IPS DF 19.7 (cell line): Measurements from ENCODE around the gene PBLD.

Experiments used
- DNase-seq: peaks from one replicate; pipeline ENCODE4 v3.0.0-alpha.2; 2013; ENCODE audit warnings: low read depth, low spot score

PBLD gene

DNA sequence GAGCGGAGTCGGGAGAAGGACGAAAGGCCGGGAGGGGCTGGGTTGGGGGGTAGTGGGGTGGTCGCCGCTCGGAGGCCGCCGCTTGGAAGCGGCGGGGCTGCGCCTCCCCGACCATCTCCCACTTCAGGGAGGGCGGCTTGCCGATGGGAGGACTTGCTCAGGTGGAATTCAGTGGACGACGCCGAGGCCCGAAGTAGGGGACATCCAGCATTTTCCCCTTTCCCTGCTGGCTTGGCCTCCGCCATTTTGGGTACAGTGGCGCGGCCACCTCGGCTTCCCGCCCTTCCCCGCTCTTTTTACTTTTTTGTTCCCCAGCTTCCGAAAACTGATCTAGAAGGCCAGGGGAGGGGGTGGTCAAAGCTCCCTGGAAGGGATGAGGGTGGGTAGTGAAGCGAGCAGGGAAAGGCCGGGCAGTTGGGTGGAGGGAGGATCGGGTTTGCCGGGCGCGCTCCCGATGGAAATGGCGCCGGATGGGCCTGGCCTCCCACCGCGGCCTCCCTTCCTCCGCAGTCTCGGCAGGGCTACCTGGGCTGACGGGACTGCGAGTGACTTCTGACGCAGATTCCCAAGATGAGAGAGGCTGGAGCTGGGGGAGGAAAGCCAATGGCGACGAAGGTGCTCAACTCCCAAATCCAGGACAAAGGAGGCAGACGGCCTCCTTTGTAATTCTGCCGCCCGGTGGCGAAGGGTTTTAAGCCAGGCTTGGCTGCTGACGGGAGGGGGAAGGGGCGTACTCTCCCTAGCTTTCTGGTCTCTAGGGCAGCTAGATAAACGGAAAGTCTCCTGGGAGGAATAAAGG, at the start of gene PBLD:
Gene PBLD (minus strand): TSS at position 670 of the 799 bp plus-strand sequence. CDS start 26,084 bp downstream, outside the sequence.
- DNase-seq, result peak; percentile 65

DNA sequence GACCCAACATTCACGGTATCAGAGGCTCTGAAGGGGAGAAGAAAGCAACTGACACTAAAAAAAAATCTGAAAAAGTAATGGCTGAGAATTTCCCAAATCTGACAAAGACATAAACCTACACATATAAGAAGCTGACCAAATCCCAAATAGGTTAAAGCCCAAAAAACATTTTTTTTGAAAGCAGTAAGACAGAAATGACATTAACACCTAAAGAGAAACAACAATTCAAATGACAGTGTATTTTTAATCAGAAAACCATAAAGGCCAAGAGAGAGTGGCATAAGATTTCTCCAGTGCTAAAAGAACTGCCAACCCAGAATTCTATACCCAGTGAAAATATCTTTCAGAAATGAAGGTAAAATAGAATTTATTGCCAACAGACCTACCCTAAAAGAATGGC, 38.9 kb upstream of the PBLD start:
- DNase-seq, result no peak

DNA sequence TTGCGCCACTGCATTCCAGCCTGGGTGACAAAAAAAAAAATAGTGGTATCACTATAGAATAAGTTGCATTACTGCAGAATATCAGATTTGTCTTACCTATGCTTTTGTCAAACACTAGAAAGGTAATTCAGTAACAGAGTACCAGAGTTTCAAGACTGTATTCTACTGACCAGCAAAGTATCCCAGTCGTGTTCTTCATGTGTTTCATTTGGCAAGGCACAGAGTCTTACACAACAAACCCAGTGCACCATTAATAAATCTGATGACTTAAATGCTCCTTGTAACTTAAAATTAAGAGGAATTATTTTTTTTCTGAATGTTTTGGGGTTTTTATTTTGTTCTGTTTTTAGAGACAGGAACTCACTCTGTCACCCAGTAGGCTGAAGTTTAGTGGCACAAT, 34.4 kb upstream of the PBLD start:
- no peak for DNase-seq

DNA sequence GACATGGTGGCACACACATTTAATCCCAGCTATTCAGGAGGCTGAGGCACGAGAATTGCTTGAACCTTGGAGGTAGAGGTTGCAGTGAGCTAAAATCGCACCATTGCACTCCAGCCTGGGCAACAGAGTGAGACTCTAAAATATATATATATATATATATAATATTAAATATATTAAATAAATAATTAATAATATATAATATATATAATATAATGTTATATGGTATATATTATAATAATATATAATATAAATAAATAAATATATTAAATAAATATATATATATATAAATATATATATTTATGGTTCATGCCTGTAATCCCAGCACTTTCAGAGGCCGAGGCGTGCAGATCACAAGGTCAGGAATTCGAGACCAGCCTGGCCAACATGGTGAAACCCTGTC, 33.9 kb upstream of the PBLD start:
- DNase-seq, result no peak

DNA sequence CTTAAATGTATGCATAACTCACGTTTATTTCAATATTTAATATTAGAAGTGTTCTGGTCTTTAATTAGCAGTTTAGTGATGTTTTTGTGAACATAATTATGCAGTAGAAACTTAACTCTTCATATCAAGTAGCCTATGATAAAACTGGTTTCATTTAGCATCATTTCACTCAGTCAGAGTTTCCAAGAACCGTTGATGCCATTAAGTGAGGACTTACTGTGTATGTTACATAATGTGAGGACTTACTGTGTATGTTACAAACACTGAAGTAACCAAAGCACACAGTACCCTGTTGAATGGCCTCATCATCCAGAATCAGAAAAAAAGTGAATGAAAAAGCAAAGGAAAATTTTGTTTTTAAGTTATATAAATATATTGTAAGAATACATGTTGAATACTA, 32.9 kb upstream of the PBLD start:
- DNase-seq, result no peak

DNA sequence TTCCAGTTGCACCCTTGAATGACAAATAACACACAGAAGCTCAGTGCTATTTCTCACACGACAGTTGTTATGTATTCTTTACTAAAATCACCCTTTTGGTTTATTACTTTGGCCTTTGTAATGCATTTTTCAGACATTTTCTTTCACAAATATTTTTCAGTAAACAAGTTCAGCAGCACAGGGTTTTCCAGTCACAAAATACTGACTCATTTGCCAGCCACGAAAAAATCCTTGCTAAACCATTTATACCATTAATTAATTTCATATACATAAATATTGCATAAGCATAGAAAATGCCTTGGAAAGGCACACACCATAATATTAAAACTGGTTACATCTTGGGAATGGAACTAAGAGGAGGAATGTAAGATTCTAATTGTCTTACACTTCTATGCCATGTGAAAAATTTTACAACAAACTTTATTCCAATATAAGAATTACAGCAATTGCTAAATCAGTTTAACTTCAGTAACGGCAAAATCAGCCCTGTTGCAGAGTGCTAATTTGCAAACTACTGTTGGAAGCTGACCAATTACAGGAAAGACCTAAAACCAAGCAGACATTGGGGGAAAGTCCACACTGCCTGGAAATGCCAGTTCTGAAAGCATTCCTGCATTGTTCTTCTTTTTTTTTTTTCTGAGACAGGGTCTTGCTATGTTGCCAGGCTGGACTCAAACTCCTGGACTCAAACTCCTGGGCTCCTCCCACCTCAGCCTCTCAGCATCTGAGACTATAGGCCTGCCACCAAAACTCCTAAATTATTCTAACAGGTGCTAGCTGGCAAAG, 31.6 kb upstream of the PBLD start:
- DNase-seq, result no peak

DNA sequence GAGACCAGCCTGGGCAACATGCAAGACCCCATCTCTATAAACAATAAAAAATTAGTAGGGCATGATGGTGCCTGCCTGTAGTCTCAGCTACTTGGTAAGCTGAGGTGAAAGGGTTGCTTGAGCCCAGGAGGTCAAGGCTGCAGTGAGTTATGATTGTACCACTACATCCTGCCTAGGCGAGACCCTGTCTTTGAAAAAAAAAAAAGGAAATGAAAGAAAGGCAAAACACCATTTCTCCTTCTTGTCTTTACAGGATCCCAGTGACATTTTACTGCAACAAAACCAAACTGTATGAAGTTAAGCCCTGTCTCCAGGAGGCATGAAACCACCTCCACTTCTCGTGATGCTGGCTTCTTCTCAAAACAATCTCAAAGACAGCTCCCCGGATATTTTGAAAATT, 29.9 kb upstream of the PBLD start:
- DNase-seq, result no peak

DNA sequence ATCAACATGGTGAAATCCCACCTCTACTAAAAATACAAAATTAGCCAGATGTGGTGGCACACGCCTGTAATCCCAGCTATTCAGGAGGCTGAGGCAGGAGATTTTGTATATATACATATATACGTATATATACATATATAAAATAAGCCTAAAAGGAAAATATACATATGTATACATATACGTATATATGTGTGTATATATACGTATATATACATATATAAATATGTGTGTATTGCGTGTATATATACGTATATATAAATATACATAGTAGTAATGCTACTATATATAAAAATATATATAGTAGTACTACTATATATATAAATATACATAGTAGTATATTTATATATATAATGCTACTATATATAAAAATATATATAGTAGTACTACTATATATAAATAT, 26.5 kb upstream of the PBLD start:
- no peak for DNase-seq

DNA sequence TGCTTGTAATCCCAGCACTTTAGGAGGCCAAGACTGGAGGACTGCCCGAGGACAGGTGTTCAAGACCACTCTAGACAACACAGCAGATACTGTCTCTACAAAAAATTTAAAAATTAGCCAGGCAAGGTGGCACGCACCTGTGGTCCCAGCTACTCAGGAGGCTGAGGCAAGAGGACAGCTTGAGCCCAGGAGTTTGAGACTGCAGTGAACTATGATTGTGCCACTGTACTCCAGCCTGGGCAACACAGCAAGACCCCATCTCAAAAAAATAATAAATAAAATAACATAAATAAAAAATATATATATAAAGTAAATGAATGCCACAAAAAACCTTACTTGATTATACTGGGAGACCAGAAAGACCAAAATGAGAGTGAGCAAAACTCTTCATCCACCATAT, 20.8 kb upstream of the PBLD start:
- DNase-seq, result no peak

DNA sequence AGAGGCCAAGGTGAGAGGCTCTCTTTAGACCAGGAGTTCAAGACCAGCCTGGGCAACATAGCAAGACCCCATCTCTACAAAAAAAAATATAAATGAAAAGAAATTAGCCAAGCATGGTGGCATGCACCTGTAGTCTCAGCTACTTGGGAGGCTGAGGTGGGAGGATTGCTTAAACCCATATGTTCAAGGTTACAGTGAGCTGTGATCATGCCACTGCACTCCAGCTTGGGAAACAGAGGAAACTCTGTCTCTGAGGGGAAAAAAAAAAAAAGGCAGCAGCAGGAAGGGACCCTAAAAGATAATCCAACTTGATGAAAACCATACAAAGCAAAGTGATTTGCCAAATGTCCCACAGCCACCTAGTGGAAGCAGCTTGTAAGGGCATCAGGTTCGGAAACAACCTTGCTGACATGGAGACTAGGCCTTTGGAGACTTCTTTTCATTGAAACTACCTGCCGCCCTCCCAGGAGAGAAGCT, 15.6 kb upstream of the PBLD start:
- peak; percentile 35 for DNase-seq

DNA sequence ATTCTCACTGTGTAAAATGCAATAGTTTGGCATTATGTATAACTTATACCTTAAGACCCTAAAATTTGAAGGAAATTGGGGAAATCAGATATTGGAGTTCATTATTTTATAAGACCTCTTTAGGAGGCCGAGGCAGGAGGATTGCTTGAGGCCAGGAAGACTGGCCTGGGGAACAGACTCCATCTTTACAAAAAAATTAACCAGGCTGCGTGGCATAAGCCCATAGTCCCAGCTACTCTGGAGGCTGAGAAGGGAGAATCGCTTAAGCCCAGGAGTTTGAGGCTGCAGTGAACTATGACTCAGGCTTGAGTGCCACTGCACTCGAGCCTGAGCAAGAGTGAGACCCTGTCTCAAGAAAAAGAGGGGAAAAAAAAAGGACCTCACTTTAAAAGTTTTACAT, 14.0 kb upstream of the PBLD start:
- DNase-seq, result no peak

DNA sequence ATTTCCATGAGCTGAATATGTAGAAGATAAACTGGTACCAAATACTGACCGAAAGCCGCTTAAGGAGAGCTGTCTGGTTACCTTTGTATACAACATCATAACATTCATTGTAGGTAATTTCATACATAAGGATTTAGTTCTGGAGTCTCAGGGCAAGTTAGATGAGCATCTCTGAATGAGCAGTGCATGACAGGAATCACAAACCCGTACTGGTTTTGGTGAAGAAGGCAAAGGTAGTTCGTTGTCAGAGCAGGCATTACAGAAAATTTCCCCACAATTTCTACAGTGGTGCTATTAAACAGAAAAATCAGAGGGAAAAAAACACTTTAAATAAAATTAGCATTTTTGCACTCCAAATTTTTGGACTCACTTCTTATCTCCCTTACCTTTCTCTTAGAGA, 12.9 kb upstream of the PBLD start:
- DNase-seq, result no peak

DNA sequence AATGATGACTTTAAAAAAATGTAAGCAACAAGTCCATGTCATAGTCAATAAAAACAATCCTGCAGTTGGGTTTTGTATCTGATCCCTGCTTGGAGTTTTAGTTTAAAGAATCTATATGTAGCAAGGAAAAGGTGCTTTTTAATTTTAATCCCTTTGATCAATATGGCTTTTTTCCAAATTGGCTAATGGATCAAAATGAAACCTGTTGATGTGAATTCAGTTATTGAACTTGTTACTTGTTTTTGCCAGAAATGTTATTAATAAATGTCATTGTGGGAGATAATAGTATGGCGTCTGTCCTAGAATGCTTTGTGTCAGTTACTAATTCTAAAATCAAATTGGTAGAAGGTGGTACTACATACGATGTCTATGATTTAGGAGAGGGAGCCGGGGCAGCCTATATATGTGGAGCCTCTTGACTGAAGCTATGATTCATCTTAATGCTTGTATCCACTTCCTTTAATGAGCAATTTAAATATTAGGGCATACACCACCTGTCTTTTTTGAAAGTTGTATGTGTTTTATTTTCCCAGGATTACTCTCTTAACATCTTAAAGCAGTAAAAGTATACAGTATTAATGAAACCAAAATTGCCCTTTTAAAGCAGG, 10.3 kb upstream of the PBLD start:
- DNase-seq, result no peak

DNA sequence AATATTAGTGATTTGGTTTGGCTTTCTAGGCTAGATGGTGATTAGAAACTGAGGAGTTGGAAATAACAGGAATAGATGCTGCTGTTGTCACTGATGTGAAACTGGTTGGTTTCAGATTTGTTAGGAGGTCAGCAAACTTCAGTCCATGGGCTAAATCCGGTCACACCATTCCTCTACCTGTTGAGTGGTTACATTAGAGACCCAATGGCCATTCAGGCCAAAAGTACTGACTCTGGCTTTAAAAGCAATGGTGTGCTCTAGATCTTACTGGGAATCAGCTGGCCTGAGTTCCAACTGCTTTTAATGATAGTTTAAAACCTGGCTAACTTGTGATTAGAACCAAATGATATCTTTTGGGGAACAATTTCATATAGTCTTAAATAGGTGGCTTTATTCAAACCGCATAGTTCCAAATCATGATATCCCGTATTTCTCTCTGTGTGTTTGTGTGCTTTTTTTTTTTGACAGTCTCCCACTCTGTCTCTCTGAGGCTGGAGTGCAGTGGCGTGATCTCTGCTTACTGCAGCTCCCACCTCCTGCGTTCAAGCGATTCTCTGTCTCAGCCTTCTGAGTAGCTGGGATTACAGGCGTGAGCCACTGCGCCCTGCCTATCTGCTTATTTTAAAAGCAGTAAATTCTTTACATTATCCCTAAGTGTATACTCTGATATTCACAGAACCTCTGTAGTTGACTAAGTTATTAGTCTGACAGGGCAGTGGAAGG, 7.8 kb upstream of the PBLD start:
- no peak for DNase-seq

DNA sequence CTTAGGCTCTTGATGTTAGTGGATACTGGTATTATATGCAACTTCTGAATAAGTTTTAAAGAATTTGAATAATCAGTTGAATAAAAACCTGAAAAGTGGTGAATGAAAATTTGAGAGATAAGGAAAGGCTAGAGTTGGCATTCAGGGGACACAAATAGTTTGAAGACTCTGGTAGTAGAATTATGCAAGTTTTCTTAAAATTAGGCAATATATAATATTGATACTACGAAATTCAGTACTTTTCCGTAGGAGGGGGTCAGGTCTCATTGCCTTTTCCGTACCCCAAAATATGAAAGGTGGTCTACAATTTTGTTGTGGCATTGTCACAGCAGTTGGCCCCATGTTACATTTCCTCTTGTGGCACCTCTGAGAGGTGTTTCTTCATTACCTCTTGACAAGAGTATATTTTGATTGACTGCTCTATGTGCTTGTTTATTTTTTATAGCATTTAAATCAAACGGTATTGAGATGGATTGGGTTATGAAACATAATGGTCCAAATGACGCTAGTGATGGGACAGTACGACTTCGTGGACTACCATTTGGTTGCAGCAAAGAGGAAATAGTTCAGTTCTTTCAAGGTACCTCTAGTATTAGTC, 4.1 kb upstream of the PBLD start:
- DNase-seq, result no peak

DNA sequence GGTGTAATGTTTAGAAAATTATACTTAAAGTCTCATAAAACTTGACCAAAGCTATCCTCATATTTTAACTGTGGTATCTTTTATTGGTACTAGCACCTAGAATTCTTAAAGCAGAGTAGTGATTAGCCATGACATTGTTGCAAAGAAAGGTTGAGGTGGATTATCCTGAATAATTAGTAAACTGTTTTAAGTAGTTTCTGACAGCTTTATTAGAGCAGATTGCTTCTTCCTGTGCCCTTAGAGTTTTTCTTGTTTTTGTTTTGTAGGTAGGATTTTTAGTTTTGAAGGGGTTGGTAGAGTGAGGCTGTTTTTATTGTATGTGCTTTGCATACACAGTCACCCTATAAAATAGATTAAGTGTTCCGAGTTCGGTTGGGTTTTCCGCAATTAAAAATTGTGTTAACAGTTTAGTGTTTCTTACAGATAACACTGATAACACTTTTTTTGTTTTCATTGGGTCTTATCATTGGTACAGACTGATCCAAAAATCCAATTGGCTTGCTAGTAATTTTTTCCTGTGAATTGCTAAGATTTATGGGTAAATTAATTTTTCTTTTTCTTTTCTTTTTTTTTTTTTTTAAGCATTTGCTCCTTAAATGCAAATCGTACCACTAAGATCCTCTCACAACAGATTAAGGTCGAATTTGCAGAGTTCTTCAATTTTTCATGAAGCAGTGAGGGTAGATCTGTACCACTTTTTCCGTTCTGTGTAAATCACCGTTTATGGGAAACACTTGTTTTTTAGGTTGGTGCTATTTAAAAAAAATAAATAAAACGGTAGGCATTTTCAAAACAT, 2.1 kb upstream of the PBLD start:
- DNase-seq, result no peak

DNA sequence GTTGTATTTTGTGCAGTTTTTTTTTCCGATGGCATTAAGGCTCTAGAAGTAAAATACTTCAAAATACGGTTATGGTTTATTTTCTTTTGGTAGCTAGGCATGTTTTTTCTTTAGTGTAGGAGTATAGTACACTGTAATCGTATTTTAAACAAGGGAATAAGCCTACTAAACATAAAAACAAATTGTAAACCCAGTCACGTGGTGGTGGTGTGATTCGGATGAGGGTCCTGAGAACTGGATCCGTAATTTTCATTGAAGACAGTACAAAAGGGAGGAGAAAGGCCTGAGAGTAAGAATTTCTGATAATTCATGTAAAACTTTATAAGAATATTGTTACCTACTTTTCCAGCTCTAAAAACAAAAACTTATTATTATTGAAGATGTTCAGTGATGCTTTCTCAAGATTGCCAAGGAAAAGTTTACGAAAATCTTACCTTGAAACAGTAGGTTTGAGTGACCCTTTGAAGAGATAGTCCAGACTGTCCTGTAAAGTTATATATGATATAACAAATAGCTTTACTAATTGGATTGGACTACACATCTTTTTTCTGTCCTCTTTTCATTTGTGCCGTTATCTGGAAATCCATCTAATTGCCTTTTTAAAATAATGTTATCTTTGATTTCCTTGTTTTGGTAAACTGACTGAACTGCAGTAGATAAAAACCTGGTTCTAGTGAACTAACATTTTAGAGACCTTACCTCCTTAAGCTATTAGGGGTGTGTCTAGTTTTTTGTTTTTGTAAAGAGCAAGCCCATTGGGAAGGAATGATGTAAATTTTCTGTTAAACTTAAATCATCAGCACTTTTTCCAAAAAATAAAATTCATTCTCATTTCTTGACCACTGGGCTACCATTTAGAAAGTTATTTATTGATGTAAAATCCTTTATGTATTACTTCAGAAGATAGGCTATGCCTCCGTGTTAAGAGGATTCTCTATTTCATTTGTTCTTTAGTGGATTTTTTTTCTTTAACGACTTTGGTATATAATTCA, 1.0 kb upstream of the PBLD start:
- no peak for DNase-seq

DNA sequence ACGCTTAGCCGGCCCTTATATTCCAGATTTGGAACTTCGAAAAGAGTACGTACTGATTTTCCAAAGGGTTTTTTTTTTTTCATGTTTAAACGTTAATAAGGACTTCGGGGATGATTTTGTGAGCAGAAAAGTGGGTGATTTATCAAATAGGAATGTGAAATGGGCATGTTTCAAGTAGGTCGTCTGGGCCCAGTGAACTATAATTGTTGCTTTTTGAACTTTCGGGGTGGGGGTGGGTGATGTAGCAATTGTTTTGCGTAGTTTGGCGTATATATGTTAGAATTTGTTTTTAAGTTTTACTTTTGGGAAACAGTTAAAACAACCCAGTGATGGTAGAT, 299 bp upstream of the PBLD start:
- DNase-seq, result no peak

DNA sequence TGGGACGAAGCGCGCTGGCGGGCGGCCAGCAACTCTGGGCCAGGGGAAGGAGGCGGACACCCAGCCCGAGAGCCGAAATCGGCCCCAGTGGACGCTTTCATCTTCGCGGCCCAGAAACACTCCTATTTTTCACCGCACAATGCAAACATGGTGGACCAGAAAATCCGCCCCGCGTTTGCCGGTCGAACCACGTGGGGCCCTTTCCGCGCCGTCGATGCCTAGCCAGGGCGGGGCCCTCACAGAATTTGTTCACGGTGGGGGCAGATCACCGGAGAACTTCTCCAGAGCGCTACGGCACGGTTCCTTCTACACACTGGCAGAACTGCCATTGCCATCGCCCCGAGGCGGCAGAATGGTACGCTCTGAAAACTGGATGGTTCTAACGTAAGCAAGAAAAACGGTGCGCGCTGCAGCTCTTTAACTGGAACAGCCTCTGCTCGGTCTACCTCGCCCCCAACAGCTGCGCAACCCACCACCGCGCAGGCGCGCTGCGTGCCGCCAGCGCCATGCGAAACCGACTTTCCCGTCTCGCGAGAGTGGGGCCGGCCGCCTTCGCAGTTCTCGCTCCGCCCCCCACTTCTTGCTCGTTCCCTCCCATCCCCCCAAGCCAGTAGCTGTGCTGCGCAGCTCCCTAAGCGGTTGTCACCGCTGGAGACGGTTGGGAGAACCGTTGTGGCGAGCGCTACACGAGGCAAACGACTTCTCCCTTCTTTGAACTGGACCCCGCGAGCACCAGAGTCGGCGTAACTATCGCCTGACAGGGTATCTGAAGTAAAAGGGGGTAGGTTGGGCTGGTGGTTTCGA, 1.1 kb downstream of the PBLD start, which contains the start of gene HNRNPH3:
Gene HNRNPH3 (plus strand): TSS at position 610 of the 804 bp plus-strand sequence. CDS start 5,158 bp downstream, outside the sequence.
- peak; percentile 85 for DNase-seq
